Body of pancreas (tissue), 4 donors: ENCODE data around the gene PTX4.

Source experiments
- POLR2A ChIP-seq, 3 donors: fragments of 450-650 bp; IDR thresholded peaks; one replicate each; pipeline ENCODE4 v1.6.1; 2016; ENCODE audit warnings: antibody characterized with exemption in 3 of 3, mild to moderate bottlenecking in 2 of 3
- TF ChIP-seq, protein P1 (sequence below), 7 experiments: fragments of 450-650 bp in 4 of 7; fragments of 200-600 bp in 3 of 7; sonication (generic) in 3 of 7; IDR thresholded peaks; one replicate each; pipeline ENCODE4 v1.5.1; 2016 to 2019; ENCODE audit warnings: antibody characterized with exemption in 7 of 7

DNA sequence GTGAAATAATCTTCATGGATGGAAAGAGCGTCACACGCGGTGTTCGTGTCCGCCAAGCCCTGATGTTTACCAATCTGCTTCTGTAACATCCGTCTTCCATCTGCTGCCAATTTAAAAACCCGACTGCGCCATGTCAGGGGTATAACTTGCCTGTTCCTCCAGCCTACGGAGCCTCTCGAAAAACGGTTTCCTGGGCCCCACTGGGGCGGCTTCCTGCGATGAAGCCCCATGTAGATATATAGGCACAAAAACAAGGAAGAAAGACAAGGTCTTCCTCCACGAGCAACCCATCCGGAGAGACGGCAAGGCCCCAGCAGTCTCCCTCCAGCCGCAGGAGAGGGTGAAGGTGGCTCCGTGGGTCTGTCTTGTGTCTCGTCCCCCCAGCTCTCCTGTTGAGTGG lies at the start of gene PTX4:
- TF ChIP-seq POLR2A (IDR thresholded peaks at IDR 0.05), result no peak
- TF ChIP-seq, protein P1, sequence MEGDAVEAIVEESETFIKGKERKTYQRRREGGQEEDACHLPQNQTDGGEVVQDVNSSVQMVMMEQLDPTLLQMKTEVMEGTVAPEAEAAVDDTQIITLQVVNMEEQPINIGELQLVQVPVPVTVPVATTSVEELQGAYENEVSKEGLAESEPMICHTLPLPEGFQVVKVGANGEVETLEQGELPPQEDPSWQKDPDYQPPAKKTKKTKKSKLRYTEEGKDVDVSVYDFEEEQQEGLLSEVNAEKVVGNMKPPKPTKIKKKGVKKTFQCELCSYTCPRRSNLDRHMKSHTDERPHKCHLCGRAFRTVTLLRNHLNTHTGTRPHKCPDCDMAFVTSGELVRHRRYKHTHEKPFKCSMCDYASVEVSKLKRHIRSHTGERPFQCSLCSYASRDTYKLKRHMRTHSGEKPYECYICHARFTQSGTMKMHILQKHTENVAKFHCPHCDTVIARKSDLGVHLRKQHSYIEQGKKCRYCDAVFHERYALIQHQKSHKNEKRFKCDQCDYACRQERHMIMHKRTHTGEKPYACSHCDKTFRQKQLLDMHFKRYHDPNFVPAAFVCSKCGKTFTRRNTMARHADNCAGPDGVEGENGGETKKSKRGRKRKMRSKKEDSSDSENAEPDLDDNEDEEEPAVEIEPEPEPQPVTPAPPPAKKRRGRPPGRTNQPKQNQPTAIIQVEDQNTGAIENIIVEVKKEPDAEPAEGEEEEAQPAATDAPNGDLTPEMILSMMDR (IDR thresholded peaks at IDR 0.05), result no peak
